NCI-H2196 (cell line): ENCODE results near the gene SDCCAG8.
A peak's percentile ranks its signal among the peaks of the same experiment; 100 is the strongest.

Experiments used
- DNase-seq: peaks from one replicate; lab custom pipeline; 2025; ENCODE audit not compliant: unreplicated experiment; lab: John Stamatoyannopoulos, UW

Gene SDCCAG8

DNA sequence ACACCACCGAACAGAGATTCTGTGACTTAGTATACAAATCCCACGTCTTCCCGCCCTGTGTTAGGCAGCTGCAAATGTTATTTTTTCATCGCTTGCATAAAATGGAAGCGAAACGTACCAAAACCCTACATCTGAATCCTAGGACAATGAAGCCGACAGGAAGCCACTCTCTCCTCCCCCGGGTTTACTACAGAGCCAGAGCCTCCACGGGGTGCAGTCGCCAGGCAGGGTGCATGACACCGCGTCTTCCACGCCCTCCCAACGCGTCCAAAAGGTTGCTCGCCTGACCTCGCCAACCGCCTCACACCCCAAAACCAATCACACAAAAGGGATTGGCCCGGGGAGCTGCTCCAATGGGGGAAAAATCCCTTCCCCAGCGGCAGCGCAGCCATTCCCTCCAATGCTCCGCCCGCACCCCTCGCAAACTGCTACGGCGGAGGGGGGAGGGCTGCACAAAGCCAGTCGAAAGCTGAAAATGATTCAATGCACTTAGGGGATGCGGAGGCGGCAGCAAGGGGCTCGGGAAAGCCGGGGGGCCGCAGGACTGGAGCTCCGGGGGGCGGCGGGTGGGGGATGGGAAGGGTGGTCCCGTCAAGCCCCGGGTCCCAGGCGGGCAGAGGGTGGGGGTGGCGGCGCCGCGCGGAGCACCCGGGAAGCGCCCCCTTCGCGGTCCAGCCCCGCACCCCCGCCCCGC lies 1.5 kb upstream of the SDCCAG8 start:
- DNase-seq = peak; percentile 10

GRCh38 chr1:243254927-243255790 lies 682 bp upstream of the SDCCAG8 start, which contains the start of gene CEP170:
Gene CEP170 (minus strand): TSS chr1:243255281. CDS start chr1:243225280, 30,001 bp downstream.
- DNase-seq = peak; percentile 80

- DNase-seq = no peak
These were observed 749 bp downstream of the SDCCAG8 start for GRCh38 chr1:243256590-243256989.

DNA sequence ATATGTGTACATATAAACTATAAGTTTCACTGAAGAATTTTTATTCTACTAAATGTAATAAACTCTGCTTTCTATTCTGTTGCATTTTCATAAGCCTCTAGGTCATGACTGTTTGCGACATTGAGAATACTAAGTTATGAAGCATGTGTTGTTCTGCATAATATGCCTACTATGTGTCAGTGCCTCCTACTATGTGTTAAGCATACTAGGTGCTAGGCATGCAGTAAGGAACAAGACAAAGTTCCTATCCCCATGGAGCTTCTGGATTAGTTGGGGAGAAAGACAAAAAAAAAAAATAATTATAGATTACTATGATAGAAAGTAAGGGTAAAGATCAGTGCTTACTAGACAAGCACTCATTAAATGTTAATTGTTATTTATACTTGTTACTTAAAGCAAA lies 1.3 kb downstream of the SDCCAG8 start:
- DNase-seq = no peak

DNA sequence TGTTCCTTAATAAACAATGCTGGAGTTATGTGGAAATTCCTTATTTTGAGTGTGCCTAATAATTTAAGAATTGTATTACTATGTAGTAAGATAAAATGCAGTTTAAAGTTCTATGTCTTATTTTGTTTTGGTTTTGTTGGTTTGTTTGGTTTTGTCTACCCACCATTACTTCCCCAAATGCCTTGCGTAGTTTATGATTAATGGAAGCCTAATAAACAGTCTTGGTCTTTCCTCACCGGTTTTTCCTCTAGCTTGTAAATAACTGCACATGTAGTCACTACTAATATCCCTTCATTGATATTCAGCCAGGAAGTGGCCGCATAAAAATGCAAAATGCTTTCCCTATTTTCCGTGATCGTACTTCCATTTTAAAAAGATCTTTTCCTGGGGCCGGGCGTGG lies 2.9 kb downstream of the SDCCAG8 start:
- no peak for DNase-seq

- no peak for DNase-seq
These were observed 4.5 kb downstream of the SDCCAG8 start for GRCh38 chr1:243260221-243260880.

DNA sequence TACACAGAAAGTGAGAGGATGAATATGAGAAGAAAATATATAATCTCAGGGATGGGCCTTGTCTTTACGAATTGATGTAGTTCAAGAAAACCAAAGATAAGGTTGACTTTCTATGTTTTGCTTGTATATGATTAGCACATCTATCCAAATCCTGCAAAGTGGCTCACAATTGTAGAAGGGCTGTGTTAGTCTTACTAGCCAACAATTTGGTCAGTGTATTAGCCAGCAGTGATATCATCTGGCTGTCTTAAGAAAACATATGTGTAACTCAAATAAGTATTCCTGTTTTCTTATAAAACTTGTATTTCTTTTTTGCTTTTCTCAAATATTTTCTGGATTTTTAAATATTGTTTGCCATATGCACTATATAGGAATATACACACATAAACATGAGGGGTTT lies 5.5 kb downstream of the SDCCAG8 start:
- DNase-seq = no peak

- DNase-seq = no peak
These were observed 8.9 kb downstream of the SDCCAG8 start for GRCh38 chr1:243264717-243265116.

GRCh38 chr1:243266231-243266630 lies 10.4 kb downstream of the SDCCAG8 start:
- DNase-seq = no peak

DNA sequence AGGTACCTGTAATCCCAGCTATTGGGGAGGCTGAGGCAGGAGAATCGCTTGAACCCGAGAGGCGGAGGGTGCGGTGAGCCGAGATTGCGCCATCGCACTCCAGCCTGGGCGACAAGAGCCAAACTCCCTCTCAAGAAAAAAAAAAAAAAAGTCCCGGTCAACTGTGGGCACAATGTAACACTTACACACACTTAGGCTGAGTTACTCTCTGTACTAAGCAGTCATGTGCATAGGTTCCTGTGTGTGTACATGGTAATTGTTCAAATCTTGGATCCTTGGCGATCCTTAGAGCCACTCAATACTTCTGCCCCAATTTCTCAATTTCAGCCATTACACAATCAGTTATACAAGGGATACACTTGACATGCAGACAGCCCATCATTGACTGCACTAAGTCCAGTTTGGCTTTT lies 11.6 kb downstream of the SDCCAG8 start:
- no peak for DNase-seq

DNA sequence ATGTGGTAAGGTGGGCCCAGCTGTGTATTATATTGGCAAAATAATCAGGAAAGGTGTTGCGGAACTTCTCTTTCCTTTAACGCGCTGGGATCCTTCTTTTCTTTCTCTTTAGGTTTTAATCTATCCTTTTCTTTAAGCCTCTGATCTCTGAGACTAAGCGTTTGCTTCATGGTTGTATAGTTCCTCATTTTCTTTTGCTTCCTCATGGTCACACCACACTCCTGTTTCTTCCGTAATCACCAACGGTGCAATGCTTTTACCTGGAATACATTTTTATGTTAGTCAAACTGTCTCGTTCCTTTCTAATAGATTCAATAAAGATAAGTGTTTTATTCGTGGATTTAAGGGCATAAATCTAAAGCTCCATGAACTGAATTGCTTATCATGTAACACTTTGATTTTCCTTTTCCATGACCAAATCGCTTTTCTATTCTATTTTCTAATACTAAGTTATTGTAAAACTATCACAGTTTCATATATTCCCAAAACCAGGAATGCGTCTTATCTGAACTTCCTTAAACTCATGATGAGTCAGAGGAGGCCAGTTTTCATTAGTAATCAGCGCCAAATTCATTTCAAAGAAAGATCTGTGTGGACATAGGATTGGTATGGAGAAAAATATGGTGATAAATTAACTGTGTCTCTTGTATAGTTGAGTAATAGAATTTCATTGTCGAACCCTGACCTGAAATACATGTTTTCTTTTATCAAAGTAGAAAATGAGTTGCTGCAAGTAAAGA lies 12.2 kb downstream of the SDCCAG8 start:
- no peak for DNase-seq

- no peak for DNase-seq
These were observed 13.1 kb downstream of the SDCCAG8 start for GRCh38 chr1:243268751-243269460.

DNA sequence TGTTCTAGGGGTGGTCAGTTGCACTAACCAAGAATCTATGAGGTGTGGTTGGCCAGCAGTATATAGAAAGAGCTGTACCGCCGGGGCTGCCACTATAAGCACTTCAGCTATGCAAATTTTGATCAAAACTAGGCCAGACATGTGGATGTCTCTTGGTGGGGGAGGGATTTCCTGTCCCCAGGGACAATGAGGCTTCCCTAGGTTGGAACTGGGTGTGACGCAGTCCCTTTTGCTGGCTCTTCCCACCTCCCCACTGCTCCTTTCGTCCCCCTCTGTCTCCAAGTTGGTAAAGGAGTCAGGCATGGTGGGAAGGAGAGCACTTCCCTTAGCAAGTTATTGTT lies 13.6 kb downstream of the SDCCAG8 start:
- no peak for DNase-seq

GRCh38 chr1:243270097-243270864 lies 14.4 kb downstream of the SDCCAG8 start:
- no peak for DNase-seq

DNA sequence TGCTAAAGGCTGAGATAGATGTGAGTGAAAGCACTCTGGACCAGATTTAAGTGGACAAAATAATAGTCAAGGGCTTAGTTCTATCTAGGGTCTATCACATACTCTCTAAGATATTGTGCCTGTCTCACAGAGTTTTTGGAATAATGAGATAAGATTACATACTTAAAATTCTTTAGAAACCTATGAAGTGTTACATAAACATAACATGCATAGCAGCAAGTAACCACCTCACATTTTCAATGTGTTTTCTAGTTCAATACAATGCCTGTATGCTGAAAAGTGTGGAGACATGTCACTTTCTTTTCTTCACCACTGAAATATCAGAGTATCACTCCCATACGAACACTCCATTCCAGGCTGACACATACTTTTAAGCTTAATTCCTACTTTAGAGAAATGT lies 16.2 kb downstream of the SDCCAG8 start:
- no peak for DNase-seq

DNA sequence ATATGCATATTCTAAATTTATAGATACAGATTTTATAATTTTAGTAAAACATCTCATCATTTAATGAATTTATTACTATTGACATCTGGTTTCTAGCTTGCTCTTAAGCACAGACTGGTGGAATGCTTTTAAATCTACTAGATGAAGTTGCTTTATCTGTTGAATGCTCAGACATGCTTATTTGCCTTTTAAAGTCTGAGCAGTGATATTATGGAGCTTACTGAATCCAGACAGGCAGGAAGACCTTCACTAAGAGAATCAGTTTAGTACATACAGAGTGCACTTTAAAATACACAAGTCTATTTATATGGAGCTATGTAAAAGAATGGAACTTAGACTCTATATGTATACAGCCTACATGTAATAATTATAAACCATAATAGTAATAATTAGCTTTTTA lies 16.6 kb downstream of the SDCCAG8 start:
- no peak for DNase-seq

DNA sequence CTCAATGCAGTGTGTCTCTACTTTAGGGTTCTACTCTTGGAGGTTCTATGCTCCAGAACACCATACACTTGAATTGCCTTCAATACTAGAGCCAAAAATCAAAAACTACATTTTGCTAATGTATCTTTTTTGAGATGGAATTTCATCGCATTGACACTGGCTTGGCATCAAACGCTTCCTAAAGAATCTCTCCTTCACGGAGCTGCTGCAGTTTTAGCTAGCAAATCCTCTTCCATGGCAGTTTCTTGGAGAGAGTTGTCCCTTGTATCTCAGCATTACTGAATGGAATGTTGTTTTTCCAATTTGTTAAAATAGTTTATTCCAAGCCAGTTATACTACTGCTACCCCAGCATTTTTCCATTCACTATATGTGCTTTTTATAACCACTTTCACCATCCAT lies 17.7 kb downstream of the SDCCAG8 start:
- no peak for DNase-seq

DNA sequence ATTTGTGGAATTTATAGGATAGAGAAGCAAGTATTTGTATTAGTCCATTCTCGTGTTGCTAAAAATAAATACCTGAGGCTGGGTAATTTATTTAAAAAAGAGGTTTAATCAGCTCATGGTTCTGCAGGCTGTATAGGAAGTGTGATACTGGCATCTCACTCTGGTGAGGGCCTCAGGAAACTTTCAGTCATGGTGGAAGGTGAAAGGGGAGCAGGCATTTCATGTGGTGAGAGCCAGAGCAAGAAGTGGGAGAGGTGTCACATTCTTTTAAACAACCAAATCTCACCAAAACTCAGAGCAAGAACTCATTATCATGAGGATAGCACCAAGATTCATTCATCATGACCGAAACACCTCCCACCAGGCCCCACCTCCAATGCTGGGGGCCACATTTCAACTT lies 18.1 kb downstream of the SDCCAG8 start:
- DNase-seq = no peak

DNA sequence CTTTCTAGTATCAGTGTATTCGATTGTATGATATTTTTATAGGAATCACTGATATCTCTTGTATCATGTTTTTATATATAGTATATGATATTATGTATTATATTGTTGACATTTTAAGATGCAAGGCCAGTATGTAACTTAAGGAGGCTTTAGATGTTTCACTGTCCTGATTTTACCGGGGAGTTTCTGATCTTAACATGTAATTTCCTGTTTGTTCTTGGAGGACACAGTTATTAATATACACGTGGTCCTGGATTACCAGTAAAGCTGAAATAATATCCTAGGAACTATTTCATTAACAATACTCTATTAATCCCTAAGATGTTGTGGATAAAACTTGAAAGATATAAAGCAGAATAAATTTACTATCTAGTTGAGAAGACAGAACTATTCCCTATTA lies 19.5 kb downstream of the SDCCAG8 start:
- DNase-seq = no peak

GRCh38 chr1:243280571-243281129 lies 24.8 kb downstream of the SDCCAG8 start:
- DNase-seq = no peak
